ENCODE data around the gene ATP8A1.

- TF ChIP-seq POLR2AphosphoS5 (IDR thresholded peaks at IDR 0.05; ENCODE audit: borderline replicate concordance, low read depth, low read length) = no peak
- no peak for TF ChIP-seq EZH2 (IDR thresholded peaks at IDR 0.05)
- TF ChIP-seq FOXP2 (optimal IDR thresholded peaks at IDR 0.05; ENCODE audit: control extremely low read depth, extremely low read length, insufficient read depth) = no peak
These were observed 44.0 kb downstream of the ATP8A1 start for GRCh38 chr4:42612898-42613297.
